ENCODE data around the gene SPATA13. TPM values are rescaled to one million over a fixed set of nuclear protein-coding genes. Genes with fewer than 3 reads are reported as not detected.
A peak's percentile ranks its signal among the peaks of the same experiment; 100 is the strongest.

The SPATA13 gene
- total and polyA plus RNA-seq, 4 experiments from 2014 or later = 43.2 to 110 (median 93.4) TPM

- Histone ChIP-seq H3K36me3 (ENCODE audit: insufficient read depth, low read length) (peaks cover 88% of the 10 kb centered on the region), H3K27ac (ENCODE audit: low read depth, low read length) (no peak overlapping the region), H3K4me1 (ENCODE audit: insufficient read depth, low read length) (peaks cover 1% of the 10 kb centered on the region), H3K27me3 (ENCODE audit: insufficient read depth, low read length) (no peaks in the 10 kb centered on the region), H3K4me3 (ENCODE audit: low read length in 2 of 2) (no peak overlapping the region), H3K9me3 (ENCODE audit: control insufficient read depth in 1 of 2, low read length in 2 of 2) (no peaks in the 10 kb centered on the region)
- ChIA-PET CTCF (ENCODE audit: partially characterized antibody) (interaction anchor here (1.6 kb wide), 1 partner anchor 59 kb away, joined by 4 read pairs; no protein-coding TSS in a partner anchor), POLR2A (ENCODE audit: partially characterized antibody) (interaction anchor here (1.4 to 35.7 kb wide), 2 partner anchors 8 to 28 kb away, joined by 4 to 1361 read pairs; no protein-coding TSS in a partner anchor)
- H3K36me3 Mint-ChIP-seq = peaks cover 68 to 88% of the 10 kb centered on the region in 2 donors
- no peaks in the 10 kb centered on the region for H3K27me3 Mint-ChIP-seq
- no peak overlapping the region for H3K4me3 Mint-ChIP-seq
- no peak for DNase-seq
- intact Hi-C loops (cut with micrococcal nuclease) = loop anchor here (5.0 kb wide), 1 partner anchor 36 kb away; no protein-coding TSS in a partner anchor
- peak overlapping the region in 3 of 7 donors; percentile 22 to 65 (median 51) for H3K27ac Mint-ChIP-seq
- no peaks in the 10 kb centered on the region for H3K9me3 Mint-ChIP-seq
- H3K4me1 Mint-ChIP-seq = peaks cover 5 to 10% (median 8%) of the 10 kb centered on the region in 4 donors
These were observed 127.3 kb downstream of the SPATA13 start for GRCh38 chr13:24287748-24288287.

- intact Hi-C loops (cut with micrococcal nuclease) = loop anchor here (5.0 kb wide), 1 partner anchor 37 kb away; no protein-coding TSS in a partner anchor
- ChIA-PET POLR2A (ENCODE audit: partially characterized antibody) (interaction anchor here (0.8 to 35.7 kb wide), 3 partner anchors 9 to 214 kb away, joined by 3 to 1361 read pairs (median 4); no protein-coding TSS in a partner anchor), CTCF (ENCODE audit: partially characterized antibody) (interaction anchor here (1.1 to 1.6 kb wide), 3 partner anchors 35 to 60 kb away, joined by 3 to 4 read pairs (median 3); no protein-coding TSS in a partner anchor)
- no peaks in the 10 kb centered on the region for H3K9me3 ChIP-seq (ENCODE audit: control insufficient read depth in 1 of 2, low read length in 2 of 2)
- H3K27ac Mint-ChIP-seq = no peak overlapping the region
- peaks cover 67 to 87% of the 10 kb centered on the region in 2 donors for H3K36me3 Mint-ChIP-seq
- DNase-seq = no peak
- no peaks in the 10 kb centered on the region for H3K9me3 Mint-ChIP-seq
- no peaks in the 10 kb centered on the region for H3K4me1 ChIP-seq (ENCODE audit: insufficient read depth, low read length)
- H3K4me3 ChIP-seq (ENCODE audit: low read length in 2 of 2) = no peak overlapping the region
- no peaks in the 10 kb centered on the region for H3K27me3 Mint-ChIP-seq
- no peaks in the 10 kb centered on the region for H3K27me3 ChIP-seq (ENCODE audit: insufficient read depth, low read length)
- H3K4me3 Mint-ChIP-seq = no peak overlapping the region
- H3K36me3 ChIP-seq (ENCODE audit: insufficient read depth, low read length) = peaks cover 93% of the 10 kb centered on the region
- no peak overlapping the region for H3K27ac ChIP-seq (ENCODE audit: low read depth, low read length)
- H3K4me1 Mint-ChIP-seq = peaks cover 0 to 5% (median 4%) of the 10 kb centered on the region in 4 donors
These were observed 128.3 kb downstream of the SPATA13 start for GRCh38 chr13:24288870-24289269.

GRCh38 chr13:24290280-24290932 lies 129.9 kb downstream of the SPATA13 start:
- CTCF ChIA-PET (ENCODE audit: partially characterized antibody) = interaction anchor here (1.3 to 2.1 kb wide), 2 partner anchors 60 to 62 kb away, joined by 3 to 11 read pairs; no protein-coding TSS in a partner anchor
- intact Hi-C loops (cut with micrococcal nuclease) = no loop called here
- Histone ChIP-seq H3K27ac (ENCODE audit: low read depth, low read length) (no peak overlapping the region), H3K4me1 (ENCODE audit: insufficient read depth, low read length) (no peaks in the 10 kb centered on the region), H3K9me3 (ENCODE audit: control insufficient read depth in 1 of 2, low read length in 2 of 2) (no peaks in the 10 kb centered on the region), H3K36me3 (ENCODE audit: insufficient read depth, low read length) (peaks cover 94% of the 10 kb centered on the region), H3K4me3 (ENCODE audit: low read length in 2 of 2) (no peak overlapping the region), H3K27me3 (ENCODE audit: insufficient read depth, low read length) (no peaks in the 10 kb centered on the region)
- DNase-seq = no peak
- Mint-ChIP-seq H3K27me3 (no peaks in the 10 kb centered on the region), H3K4me1 (peaks cover 0 to 2% (median 0%) of the 10 kb centered on the region in 4 donors), H3K36me3 (peaks cover 66 to 90% of the 10 kb centered on the region in 2 donors), H3K4me3 (no peak overlapping the region), H3K9me3 (no peaks in the 10 kb centered on the region), H3K27ac (peak overlapping the region in 2 of 7 donors; percentile 84 to 90)
- POLR2A ChIA-PET (ENCODE audit: partially characterized antibody) = interaction anchor here (1.4 to 35.7 kb wide), 2 partner anchors 9 to 30 kb away, joined by 3 to 1361 read pairs; no protein-coding TSS in a partner anchor

GRCh38 chr13:24292481-24292880 lies 132.0 kb downstream of the SPATA13 start:
- H3K27ac Mint-ChIP-seq = peak overlapping the region in 1 of 7 donors; percentile 36
- H3K36me3 ChIP-seq (ENCODE audit: insufficient read depth, low read length) = peaks cover 96% of the 10 kb centered on the region

GRCh38 chr13:24293746-24294145 lies 133.2 kb downstream of the SPATA13 start:
- intact Hi-C loops (cut with micrococcal nuclease) = no loop called here
- Mint-ChIP-seq H3K4me1 (peaks cover 0 to 2% (median 0%) of the 10 kb centered on the region in 4 donors), H3K36me3 (peaks cover 73 to 91% of the 10 kb centered on the region in 2 donors), H3K4me3 (no peak overlapping the region), H3K9me3 (no peaks in the 10 kb centered on the region), H3K27ac (peak overlapping the region in 4 of 7 donors; percentile 4 to 48 (median 26)), H3K27me3 (no peaks in the 10 kb centered on the region)
- ChIA-PET POLR2A (ENCODE audit: partially characterized antibody) (interaction anchor here (35.7 kb wide), 1 partner anchor 34 kb away, joined by 1361 read pairs; no protein-coding TSS in a partner anchor), CTCF (ENCODE audit: partially characterized antibody) (interaction anchor here (1.0 to 1.5 kb wide), 2 partner anchors 65 kb away, joined by 3 to 4 read pairs; no protein-coding TSS in a partner anchor)
- no peak overlapping the region for H3K27ac ChIP-seq (ENCODE audit: low read depth, low read length)
- H3K27me3 ChIP-seq (ENCODE audit: insufficient read depth, low read length) = no peaks in the 10 kb centered on the region
- no peak overlapping the region for H3K4me3 ChIP-seq (ENCODE audit: low read length in 2 of 2)
- no peaks in the 10 kb centered on the region for H3K4me1 ChIP-seq (ENCODE audit: insufficient read depth, low read length)
- peaks cover 96% of the 10 kb centered on the region for H3K36me3 ChIP-seq (ENCODE audit: insufficient read depth, low read length)
- no peaks in the 10 kb centered on the region for H3K9me3 ChIP-seq (ENCODE audit: control insufficient read depth in 1 of 2, low read length in 2 of 2)
- DNase-seq = no peak

More at GRCh38 chr13:24292481-24292880, 132.0 kb downstream of the SPATA13 start:
- Histone ChIP-seq H3K4me3 (ENCODE audit: low read length in 2 of 2) (no peak overlapping the region), H3K27me3 (ENCODE audit: insufficient read depth, low read length) (no peaks in the 10 kb centered on the region), H3K9me3 (ENCODE audit: control insufficient read depth in 1 of 2, low read length in 2 of 2) (no peaks in the 10 kb centered on the region), H3K27ac (ENCODE audit: low read depth, low read length) (no peak overlapping the region), H3K4me1 (ENCODE audit: insufficient read depth, low read length) (no peaks in the 10 kb centered on the region)
- H3K36me3 Mint-ChIP-seq = peaks cover 72 to 90% of the 10 kb centered on the region in 2 donors
- POLR2A ChIA-PET (ENCODE audit: partially characterized antibody) = interaction anchor here (35.7 kb wide), 1 partner anchor 33 kb away, joined by 1361 read pairs; no protein-coding TSS in a partner anchor
- H3K4me1 Mint-ChIP-seq = peaks cover 0 to 2% (median 0%) of the 10 kb centered on the region in 4 donors
- CTCF ChIA-PET (ENCODE audit: partially characterized antibody) = interaction anchor here (1.5 kb wide), 1 partner anchor 63 kb away, joined by 4 read pairs; no protein-coding TSS in a partner anchor
- no peaks in the 10 kb centered on the region for H3K9me3 Mint-ChIP-seq
- DNase-seq = no peak
- intact Hi-C loops (cut with micrococcal nuclease) = no loop called here
- no peak overlapping the region for H3K4me3 Mint-ChIP-seq
- H3K27me3 Mint-ChIP-seq = no peaks in the 10 kb centered on the region

- Histone ChIP-seq H3K4me1 (ENCODE audit: insufficient read depth, low read length) (no peaks in the 10 kb centered on the region), H3K9me3 (ENCODE audit: control insufficient read depth in 1 of 2, low read length in 2 of 2) (no peaks in the 10 kb centered on the region), H3K27me3 (ENCODE audit: insufficient read depth, low read length) (no peaks in the 10 kb centered on the region), H3K4me3 (ENCODE audit: low read length in 2 of 2) (no peak overlapping the region), H3K36me3 (ENCODE audit: insufficient read depth, low read length) (peaks cover 94% of the 10 kb centered on the region), H3K27ac (ENCODE audit: low read depth, low read length) (no peak overlapping the region)
- Mint-ChIP-seq H3K4me3 (no peak overlapping the region), H3K4me1 (peaks cover 0 to 5% (median 4%) of the 10 kb centered on the region in 4 donors), H3K36me3 (peaks cover 91 to 94% of the 10 kb centered on the region in 2 donors), H3K9me3 (no peaks in the 10 kb centered on the region), H3K27me3 (no peaks in the 10 kb centered on the region), H3K27ac (peak overlapping the region in 4 of 7 donors; percentile 8 to 41 (median 24))
- intact Hi-C loops (cut with micrococcal nuclease) = no loop called here
- CTCF ChIA-PET (ENCODE audit: partially characterized antibody) = no interaction called here
- POLR2A ChIA-PET (ENCODE audit: partially characterized antibody) = interaction anchor here (1.3 kb wide), 1 partner anchor 45 kb away, joined by 3 read pairs; no protein-coding TSS in a partner anchor
- no peak for DNase-seq
These were observed 139.1 kb downstream of the SPATA13 start for GRCh38 chr13:24299488-24300114.

Data from CD4-positive, alpha-beta memory T cell (primary cell).